ENCODE data around the gene SMS.
"Not testable (repeated sequence)": the region's sequence is repeated elsewhere in the genome, so short reads cannot be mapped to it uniquely, and the experiment has no call there.

Gene SMS

DNA sequence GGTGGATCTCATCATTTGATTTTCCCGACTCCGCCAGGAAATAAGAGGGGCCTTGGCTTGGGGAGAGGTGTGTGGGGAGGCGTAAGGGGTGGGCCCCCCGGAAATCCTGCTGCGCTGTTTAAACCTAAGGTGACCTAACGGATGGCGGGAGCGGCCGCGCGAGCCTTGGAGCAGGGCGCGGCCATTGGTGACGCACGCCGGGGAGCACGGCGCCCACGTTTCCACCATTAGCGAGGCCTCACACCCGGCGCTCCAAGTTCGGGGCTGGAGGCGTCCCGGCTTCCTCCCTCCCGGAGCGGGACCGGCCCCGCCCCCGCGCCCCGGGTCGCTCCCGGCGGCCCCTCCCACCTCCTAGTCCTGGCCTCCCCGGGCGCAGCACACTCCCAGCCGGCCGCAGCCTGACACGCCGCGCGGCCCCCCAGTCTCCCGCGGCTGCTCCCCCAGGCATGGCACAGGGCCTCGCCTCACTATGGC is at the start of gene SMS:
Gene SMS, plus strand, starts transcription at position 354 of the 474 bp plus-strand sequence. Its CDS starts 116 bp downstream, at position 470.
- DNase-seq, result peak; percentile 4

DNA sequence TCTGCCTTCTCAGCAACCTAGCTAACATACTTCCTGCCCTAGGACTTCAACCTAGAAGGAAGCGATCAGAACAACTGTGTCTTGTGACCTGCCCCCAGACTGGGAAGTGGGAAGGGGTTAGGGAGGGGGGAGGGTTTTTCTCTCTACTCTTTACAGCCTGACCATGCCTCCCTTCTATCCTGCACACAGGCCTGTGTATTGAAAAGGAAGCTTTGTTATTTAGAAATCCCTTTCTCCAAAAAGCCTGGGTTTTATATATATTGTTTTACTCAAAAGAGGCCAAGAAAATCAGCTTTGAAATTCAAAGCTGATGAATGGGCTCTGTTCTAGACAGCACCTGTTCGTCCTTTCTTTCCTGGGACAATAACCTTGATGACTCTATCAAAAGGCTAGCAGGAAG is 35.2 kb upstream of the SMS start:
- DNase-seq, result no peak

DNA sequence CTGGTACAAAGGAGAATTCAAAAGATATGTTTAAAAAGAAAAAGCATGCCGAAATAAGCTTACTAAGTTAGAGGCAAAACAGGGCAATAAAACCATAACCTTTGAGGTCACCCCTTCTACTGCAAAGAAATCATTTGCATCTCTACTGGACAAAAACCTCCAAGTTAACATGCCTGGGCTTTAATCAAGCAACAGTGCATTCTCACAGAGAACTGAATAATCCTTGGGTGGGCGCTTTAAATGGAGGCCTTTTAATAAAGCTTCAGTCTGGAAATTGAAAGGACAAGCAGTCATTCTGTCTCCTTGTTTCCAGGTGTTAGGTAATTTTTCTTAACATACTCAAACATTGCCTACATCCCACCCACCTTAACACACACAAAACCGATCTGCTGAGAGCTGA is 34.6 kb upstream of the SMS start:
- no peak for DNase-seq

DNA sequence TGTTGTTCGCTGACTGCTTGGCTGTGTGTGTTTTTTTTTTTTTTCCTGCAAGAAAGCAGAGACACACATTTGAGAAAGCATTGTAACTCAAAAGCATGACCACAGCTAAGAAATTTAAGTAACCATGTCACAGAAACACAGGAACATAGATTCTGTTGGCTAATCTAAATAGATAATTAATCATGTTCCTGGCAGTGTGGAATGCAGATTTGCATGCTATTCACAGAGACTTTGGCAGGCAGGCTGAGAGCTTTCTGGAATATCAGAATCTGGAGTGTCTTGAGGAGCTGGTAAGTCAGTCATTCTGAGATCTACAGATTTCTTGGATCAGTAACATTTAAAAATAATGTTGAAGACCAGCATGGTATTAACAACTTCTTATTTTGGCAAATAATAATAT is 33.2 kb upstream of the SMS start:
- no peak for DNase-seq

DNA sequence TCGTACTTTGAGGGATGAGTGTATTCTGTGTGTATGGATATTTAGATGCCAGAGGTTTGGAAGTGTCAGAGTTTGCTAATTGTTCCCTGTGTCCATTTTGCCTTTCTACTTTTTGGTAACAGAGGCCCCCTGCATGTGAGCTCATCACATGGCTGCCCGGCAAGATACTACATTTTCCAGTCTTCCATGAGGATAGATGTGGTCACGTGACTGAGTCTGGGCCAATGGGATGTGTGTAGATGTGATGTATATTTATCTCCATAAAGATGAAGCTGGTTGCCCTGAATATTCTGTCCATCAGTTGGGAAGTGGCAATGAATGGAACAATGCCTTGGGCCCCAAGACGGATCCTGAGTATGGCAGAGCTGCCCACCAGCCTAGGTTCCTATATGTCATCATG is 29.0 kb upstream of the SMS start:
- DNase-seq, result no peak

DNA sequence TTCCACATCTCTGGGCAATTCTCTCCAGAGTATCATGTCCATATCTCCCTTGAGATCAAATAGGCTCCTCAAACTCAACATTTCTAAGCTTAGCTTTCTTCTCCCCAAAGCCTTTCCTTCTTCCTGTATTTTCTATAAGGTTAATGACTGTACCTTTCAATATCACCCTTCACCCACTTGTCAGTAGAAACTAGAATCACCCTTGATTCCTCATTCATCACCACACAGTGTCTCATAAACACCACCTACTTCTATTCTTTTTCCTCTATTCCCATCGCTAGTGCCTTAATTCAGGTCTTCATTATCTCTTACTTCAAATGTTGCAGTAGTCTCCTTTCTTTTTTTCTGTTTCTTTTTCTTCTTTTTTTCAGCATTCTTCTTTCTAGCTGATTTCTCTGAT is 28.3 kb upstream of the SMS start:
- DNase-seq, result no peak

DNA sequence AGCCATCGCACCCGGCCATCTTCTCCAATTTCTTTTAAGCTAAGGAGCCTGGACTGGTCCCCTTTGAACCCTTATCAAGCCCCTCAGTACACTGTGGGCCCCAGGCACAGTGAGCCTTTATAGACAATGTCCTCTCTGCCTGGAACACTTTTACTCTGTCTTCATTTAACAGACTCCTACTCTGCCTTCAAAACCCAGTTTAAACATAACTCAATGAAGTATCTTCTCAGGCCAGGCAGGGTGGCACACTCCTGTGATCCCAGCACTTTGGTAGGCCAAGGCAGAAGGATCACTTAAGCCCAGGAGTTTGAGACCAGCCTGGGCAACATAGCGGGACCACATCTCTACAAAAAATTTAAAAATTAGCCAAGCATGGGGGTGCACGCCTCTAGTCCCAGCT is 27.5 kb upstream of the SMS start:
- no peak for DNase-seq

DNA sequence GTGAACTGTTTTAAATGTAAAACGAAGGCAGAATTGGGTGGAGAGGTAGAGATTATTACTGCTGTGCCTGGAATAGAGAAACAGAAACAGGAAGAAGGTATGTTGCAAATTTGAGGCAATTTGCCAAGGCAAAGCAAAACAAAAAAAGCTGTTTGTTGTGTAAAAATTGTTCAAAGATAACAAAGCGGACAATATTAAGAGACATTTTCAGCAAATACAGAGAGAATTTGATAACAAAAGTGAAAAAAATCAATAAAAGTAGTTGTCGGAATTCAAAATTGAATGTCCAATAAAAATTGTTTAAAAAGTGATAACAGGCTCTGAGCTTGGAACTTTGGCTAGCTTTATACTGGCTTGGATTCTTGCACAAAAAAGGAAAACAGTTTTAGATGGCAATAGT is 14.4 kb upstream of the SMS start:
- no peak for DNase-seq

DNA sequence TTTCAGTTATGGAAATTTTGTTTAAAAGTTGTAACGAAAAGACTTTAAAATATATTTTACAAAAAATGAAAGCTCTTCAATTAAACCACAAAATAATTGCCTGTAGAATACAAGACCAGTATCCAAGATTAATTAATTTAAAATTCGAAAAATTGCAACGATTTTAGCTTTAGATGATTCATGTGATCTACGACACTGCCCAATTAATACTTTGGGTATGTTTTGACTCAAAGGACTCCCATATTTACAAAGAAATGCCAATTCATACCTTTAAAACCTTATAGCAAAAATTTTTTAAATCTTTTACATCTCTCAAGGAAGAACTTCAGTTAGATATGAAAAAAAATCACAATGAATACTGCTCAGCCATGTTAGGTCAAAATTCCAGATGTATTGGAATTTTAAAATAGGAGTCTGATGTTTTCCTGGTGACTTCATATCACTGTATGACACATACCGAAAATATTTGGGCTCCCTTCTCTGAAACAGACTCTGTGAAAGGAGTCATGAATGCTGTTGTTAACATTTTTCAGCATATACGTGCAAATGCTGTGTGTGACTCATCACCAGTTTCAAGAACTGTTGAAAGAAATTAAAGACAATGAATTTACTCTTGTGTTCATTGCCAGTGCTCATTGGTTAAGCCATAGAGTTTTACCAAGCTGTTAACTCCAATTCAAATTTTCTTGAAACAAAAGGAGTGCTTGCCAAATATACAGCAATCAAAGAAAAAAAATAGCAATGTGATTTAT is 13.8 kb upstream of the SMS start:
- DNase-seq, result no peak

DNA sequence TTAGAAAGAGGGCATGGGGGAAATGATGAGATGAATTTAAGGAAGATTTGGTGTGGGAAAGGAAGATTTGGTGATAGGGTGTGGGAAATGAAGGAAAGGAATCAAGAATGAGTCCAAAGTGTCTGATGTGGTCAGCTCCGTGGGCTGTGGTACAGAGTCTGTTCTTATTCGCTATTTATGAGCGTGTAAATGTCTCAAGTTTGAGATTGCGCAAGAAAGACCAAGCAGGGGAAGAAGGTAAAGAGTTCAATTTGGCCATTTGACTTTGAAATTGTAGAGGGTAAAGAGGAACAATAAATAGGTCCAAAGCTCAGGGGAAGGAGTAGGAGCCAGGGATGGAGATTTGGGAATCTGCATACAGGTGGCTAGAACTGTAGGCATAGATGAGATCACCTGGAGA is 11.3 kb upstream of the SMS start:
- DNase-seq, result no peak

DNA sequence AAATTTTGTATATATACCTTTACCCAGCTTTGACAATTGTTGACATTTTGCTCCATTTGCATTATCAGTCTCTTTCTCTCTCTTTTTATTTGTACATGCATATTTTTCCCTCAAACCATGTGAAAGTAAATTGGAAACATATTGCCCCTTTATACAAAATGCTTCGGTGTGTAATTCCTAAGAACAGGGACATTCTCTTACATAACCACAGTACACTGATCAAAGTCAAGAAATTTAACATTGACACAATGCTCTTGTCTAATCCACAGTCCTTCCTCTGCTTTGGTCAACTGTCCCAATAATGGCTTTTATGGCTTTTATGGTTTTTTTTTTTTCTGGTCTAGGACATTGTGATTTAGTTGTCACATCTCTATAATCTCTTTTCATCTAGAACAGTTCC is 9.5 kb upstream of the SMS start:
- no peak for DNase-seq

DNA sequence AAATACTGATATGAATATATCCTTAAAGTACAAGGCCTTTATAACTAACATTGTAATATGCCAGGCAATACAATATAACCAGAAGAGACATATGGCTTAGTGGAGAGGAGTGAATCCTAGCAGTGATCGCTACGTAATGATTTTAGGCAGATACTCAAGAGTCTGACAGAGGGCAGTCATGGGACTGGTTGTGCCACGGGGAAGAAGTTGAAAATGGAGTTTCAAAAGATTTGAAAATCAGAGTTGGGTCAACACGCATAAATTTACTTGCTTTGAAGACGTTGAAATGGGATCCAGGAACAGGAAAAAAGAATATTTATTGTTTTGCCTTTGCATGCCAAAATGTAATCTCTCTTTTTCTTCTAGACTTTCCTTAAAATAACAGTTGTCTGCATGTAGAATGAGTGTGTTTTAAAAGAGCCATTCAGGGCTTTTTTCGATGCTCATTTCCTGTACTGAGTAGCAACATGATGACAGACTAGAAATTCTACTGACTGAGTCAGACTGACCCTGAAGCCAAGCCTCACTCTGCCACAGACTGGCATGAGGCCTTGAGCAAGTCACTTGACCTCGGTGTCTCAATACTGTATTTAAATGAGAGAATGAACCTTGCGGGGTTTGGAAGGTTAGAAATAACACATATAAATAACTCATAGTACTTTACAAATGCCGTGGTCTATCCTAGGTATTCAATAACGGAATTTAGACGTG is 8.1 kb upstream of the SMS start:
- DNase-seq, result no peak

DNA sequence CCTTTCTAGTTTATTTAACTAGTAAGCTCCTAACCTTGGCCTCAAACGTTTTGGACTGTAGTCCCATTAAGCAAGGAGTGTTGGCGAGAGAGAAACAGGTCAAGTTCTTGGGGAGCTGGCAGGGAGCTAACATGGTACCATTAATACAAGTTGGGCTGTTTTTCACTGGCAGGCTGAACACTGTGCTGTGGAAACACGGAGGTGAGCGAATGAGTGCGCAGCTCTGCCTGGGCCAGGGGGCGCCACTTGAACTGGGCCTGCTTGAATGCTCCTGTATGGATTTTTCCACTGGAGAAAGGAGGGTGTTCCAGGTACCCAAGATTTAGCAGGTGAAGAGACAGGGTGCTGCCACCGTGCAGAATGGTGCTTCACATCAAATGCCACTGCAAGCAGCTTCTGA is 7.4 kb upstream of the SMS start:
- DNase-seq, result no peak

DNA sequence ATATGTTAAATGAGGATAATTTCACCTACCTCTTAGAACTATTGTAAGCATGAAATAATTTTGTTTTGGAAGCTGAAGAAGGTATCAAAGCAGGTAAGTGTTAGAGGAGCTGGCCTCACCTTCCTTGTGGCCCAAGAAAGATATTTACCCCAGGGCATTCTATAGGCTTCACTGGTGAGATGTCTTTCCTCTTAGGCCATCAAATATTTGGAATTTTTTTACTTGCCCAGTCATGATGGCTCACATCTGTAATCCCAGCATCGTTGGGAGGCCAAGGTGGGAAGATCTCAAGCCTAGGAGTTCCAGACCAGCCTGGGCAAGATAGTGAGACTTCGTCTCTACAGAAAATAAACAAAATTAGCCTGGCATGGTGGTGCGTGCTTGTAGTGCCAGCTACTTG is 6.1 kb upstream of the SMS start:
- DNase-seq, result no peak

DNA sequence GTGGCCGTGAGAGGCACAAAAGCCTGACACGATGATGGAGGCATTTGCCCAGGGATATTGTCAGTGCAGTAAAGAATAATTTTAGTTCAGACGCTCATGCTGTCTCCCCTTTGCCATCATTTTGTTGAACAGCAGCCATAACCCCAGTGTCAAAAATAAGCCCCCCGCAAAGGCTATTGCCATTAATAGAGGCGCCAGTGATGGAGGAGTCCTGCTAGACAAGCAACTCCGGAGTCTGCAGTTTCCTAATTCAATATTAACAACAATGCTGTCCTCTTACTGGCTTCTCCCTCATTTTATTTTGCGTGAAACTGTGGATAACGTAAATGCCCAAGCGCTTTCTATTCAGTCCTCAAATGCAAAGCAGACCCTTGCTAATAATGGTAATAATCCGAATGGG is 603 bp upstream of the SMS start:
- DNase-seq, result no peak

DNA sequence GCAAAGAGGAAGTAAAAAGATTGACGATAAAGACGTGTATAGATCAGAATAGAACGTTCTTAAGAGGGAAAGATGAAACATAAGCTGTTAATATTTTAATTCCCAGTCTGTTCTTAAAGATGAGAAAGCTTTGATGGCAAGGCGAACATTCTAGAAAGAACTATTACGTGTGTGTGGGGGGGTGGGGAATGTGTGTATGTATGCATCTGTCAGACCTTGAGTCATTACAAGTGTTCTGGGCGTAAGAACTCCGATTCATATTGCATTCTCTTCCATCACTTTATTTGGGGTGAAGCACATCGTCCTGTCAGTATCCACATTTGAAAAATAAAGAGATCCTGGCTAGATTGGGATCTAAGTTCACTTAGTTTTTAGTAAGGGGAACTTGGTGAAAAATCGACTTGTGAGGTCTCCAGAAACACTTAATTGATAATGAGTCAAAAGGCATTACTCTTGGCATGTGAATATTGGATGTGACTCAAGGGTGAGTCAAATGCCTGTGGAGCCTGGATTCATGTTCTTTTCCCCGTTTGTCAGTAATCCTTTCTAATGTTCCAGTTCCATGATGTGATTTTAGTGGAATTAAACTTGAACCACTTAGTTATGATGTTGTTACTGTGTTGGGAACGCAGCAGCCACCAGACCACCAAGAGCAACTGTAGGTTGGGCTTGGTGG is 3.1 kb downstream of the SMS start:
- DNase-seq, result no peak

DNA sequence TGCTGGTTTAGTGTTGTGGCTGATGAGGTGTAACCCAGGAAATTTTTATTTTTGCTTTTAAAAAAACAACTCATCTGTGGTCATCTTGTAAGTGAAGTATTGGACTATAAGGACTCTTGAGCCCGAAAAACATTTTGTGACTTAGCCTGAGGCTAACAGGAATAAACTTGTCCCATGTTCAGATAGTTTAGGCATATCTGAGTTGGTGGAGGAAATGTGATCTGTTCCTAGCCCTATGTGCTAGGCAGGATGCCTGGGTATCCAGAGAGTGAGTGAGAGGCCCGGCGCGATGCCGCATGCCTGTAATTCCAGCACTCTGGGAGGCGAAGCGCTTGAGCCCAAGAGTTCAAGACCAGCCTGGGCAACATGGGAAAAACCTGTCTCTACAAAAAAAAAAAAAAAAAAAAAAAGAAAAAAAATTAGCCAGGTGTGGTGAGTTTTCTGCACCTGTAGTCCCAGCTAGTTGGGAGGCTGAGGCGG is 3.7 kb downstream of the SMS start:
- no peak for DNase-seq

DNA sequence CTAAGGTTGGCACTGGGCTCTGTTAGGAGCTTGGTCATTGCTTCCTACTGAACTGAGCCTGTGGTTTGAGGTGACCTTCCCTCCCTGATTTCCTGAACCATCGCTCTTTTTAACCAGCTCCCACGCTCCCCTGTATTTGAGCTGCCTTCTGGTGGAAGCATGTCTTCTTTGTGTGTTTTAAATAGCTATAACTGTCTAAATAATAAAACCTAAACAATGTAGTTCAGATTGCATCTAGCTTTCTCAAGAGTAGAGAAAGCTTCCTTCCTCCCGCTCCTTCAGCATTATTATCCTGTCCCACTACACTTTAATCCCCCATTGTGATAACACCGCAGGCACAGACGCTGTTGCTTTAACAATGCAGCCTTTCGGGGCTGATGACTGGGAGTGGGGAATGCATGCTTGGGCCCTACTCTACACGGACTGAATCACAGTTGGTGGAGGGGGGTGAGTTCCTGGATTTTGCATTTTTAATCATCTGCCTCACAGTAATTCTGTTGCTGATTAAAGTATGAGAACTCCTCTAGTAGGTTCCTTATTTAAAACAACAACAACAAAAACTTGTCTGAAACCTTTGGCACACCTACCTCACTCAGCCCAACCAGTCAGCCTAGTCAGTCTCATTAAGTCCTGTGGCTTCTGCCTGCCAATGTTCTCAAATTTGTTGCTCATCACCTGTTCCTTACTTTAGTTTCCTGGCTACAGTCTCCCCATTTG is 6.6 kb downstream of the SMS start:
- no peak for DNase-seq

DNA sequence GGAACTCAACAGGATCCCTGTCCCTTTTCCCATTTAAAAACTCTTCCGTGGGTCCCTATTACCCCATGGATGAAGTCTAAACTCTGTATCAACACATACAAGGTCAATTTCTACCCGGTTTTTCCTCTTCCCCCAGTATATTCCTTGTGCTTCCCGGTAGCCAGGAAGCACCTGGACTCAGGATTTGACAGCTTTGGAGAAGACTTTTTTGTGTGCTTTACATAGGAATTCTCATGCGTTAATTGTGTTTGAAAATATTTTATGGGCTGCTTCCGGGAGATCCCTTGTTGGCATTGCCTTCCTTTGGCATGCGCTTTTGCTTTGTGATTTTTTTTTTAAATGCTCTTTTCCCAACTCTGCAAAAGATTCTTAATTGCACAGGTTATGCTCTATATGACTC is 7.2 kb downstream of the SMS start:
- no peak for DNase-seq

DNA sequence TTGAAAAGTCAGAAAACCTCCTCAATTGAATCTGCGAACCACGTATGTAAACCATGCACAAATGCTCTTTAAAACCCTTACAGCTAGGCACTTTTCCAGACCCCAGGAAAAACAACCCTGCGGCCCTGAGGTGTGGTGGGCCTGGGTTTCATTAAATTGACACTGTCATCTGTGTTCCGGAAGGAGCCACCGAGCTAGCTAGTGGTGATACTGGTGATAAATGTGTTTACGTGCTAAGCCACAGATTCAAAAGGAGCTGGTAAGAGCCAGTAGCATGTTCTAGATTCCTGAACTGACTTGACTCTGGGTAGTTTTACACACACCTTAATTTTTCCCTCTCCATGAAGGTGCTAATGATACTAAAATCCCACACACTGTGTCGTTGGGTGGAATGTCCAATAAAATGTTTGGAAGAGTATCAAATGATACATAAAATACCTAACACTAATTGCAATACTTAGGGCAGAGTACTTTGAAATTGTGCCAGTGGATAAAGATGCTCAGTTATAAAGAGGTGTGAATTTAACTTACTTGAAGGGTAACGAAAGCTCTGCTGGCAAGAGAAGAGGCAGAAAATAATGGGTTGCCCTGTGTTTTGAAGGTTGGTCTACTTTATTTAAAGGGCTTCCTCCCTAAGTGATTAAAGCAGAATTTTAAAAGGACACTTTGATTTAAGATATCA is 8.5 kb downstream of the SMS start:
- no peak for DNase-seq

DNA sequence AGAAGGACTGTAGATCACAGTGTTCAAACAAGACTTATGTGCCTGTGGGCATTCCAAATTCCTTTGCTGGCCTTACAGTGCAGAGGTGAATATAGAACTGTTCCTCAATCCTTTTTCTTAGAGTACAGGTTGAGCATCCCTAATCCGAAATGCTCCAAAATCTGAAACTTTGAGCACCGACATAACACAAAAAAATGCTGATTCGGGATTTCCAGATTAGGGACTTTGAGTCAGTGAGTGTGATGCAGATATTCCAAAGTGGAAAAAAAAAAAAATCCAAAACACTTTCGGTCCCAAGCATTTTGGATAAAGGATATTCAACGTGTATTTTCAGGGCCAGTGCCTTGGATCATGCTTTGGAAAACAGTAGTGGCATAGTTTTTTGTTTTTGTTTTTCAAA is 9.2 kb downstream of the SMS start:
- DNase-seq, result no peak

DNA sequence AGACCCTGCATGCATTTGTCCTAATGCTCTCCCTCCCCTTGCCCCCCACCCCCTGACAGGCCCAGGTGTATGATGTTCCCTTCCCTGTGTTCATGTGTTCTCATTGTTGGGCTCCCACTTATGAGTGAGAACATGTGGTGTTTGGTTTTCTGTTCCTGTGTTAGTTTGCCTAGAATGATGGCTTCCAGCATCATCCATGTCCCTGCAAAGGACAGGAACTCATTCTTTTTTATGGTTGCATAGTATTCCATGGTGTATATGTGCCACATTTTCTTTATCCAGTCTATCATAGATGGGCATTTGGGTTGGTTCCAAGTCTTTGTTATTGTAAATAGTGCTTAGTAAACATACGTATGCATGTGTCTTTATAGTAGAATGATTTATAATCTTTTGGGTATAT is 10.0 kb downstream of the SMS start:
- not testable (repeated sequence) for DNase-seq

DNA sequence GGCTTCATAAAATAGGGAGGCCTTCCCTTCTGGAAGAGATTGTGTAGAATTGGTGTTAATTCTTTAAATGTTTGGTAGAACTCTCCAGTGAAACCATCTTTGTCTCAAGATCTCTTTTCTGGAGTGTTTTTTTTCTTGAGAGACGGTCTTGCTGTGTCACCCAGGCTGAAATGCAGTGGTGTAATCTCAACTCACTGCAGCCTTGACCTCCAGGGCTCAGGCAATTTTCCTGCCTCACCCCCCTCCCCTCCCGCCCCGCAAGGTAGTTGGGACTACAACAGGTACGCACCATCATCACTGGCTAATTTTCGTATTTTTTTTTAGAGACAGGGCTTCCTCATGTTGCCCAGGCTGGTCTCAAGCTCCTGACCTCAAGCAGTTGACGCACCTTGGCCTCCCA is 12.1 kb downstream of the SMS start:
- DNase-seq, result no peak
